A673 (cell line): ENCODE measurements around the gene AGBL4.

ENCODE experiments used
- EZH2 ChIP-seq: fragments of 200-600 bp; sonication (generic); IDR thresholded peaks from 2 replicates; pipeline ENCODE4 v1.6.1; 2017; ENCODE audit warnings: borderline replicate concordance, low read depth, mild to moderate bottlenecking, mixed read lengths, antibody characterized with exemption, low read length; ENCODE audit not compliant: poor library complexity, severe bottlenecking
- TF ChIP-seq, protein P1 (sequence below): fragments of 300-800, 200-600 bp; sonication (generic); conservative IDR thresholded peaks from 2 replicates; pipeline ENCODE4 v1.5.1; 2017; ENCODE audit warnings: low read depth, mild to moderate bottlenecking, antibody characterized with exemption, low read length, moderate library complexity, mixed read lengths

- TF ChIP-seq, protein P1, sequence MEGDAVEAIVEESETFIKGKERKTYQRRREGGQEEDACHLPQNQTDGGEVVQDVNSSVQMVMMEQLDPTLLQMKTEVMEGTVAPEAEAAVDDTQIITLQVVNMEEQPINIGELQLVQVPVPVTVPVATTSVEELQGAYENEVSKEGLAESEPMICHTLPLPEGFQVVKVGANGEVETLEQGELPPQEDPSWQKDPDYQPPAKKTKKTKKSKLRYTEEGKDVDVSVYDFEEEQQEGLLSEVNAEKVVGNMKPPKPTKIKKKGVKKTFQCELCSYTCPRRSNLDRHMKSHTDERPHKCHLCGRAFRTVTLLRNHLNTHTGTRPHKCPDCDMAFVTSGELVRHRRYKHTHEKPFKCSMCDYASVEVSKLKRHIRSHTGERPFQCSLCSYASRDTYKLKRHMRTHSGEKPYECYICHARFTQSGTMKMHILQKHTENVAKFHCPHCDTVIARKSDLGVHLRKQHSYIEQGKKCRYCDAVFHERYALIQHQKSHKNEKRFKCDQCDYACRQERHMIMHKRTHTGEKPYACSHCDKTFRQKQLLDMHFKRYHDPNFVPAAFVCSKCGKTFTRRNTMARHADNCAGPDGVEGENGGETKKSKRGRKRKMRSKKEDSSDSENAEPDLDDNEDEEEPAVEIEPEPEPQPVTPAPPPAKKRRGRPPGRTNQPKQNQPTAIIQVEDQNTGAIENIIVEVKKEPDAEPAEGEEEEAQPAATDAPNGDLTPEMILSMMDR, result no peak
- TF ChIP-seq EZH2, result no peak
Measured at GRCh38 chr1:49346767-49347349, 676.9 kb downstream of the AGBL4 start.
